Colonic mucosa (tissue), 4 donors: ENCODE data around the gene CABP7. TPM values are rescaled to one million over a fixed set of nuclear protein-coding genes. Genes with fewer than 3 reads are reported as not detected.

Experiments used
- DNase-seq: peaks from one replicate; pipeline ENCODE4 v3.0.0-alpha.2; 2020
- H3K27ac ChIP-seq: fragments of 200-600 bp; one replicate; pipeline ENCODE4 v1.8.0; 2021
- H3K27me3 ChIP-seq: fragments of 200-600 bp; one replicate; pipeline ENCODE4 v1.8.0; 2021
- H3K36me3 ChIP-seq: fragments of 200-600 bp; one replicate; pipeline ENCODE4 v1.8.0; 2021
- H3K4me1 ChIP-seq: fragments of 200-600 bp; one replicate; pipeline ENCODE4 v1.8.0; 2021; ENCODE audit warnings: mild to moderate bottlenecking
- H3K4me3 ChIP-seq: fragments of 200-600 bp; one replicate; pipeline ENCODE4 v1.8.0; 2021
- H3K9ac ChIP-seq, 2 donors: one replicate each; pipeline ENCODE4 v1.7.0; 2013; ENCODE audit warnings: control low read depth in 2 of 2, low read depth in 2 of 2, low read length in 2 of 2
- H3K9me3 ChIP-seq: fragments of 200-600 bp; one replicate; pipeline ENCODE4 v1.8.0; 2021
- CTCF ChIP-seq: fragments of 200-600 bp; IDR thresholded peaks from one replicate; pipeline ENCODE4 v1.8.0; 2022; ENCODE audit warnings: antibody characterized with exemption, mild to moderate bottlenecking
- intact Hi-C: fragments of 100-400 bp; cut with DNase I; formaldehyde crosslinking; loops from one replicate; pipeline ENCODE4 v1.14.1; 2022
- total RNA-seq, 2 donors: library from RNA; stranded (reverse); fragmentation: NEBNext Ultra II Directional in 1 of 2; extraction: Animal tissue kit (Norgen Biotek cat#: 25700) in 1 of 2; gene quantifications; one replicate each; pipeline ENCODE4 v1.2.1, GENCODE V29; 2021
- donor health status: healthy.
- donor health status: DM: no; HTN: no; CAD: no.
- donor health status: DM: no; HTN: no; CAD: no.

CABP7 gene
- total RNA-seq, 2 donors from 2014 or later: 0.50 TPM; not detected in 1

- Histone ChIP-seq H3K4me1 (no peaks in the 10 kb centered on the region), H3K27ac (no peak overlapping the region), H3K27me3 (no peaks in the 10 kb centered on the region), H3K9me3 (no peaks in the 10 kb centered on the region), H3K4me3 (no peak overlapping the region), H3K36me3 (no peaks in the 10 kb centered on the region), H3K9ac (no peak overlapping the region)
- TF ChIP-seq CTCF: no peak
- no peak for DNase-seq
- intact Hi-C loops: no loop called here
Measured at GRCh38 chr22:29712119-29712518, 7.7 kb upstream of the CABP7 start.

GRCh38 chr22:29713156-29713727 is 6.6 kb upstream of the CABP7 start:
- H3K27me3 ChIP-seq: peaks cover 3% of the 10 kb centered on the region
- no peak for TF ChIP-seq CTCF
- no peak overlapping the region for H3K4me3 ChIP-seq
- H3K27ac ChIP-seq: no peak overlapping the region
- H3K9me3 ChIP-seq: no peaks in the 10 kb centered on the region
- H3K36me3 ChIP-seq: no peaks in the 10 kb centered on the region
- DNase-seq: no peak
- H3K4me1 ChIP-seq: no peaks in the 10 kb centered on the region
- H3K9ac ChIP-seq: no peak overlapping the region
- intact Hi-C loops: no loop called here

GRCh38 chr22:29715240-29715639 is 4.6 kb upstream of the CABP7 start:
- no peaks in the 10 kb centered on the region for H3K9me3 ChIP-seq
- H3K36me3 ChIP-seq: no peaks in the 10 kb centered on the region
- no peak overlapping the region for H3K27ac ChIP-seq
- TF ChIP-seq CTCF: no peak
- DNase-seq: no peak
- H3K27me3 ChIP-seq: peaks cover 16% of the 10 kb centered on the region
- intact Hi-C loops: no loop called here
- H3K4me3 ChIP-seq: no peak overlapping the region
- no peaks in the 10 kb centered on the region for H3K4me1 ChIP-seq
- no peak overlapping the region for H3K9ac ChIP-seq

GRCh38 chr22:29715705-29716104 is 4.1 kb upstream of the CABP7 start:
- H3K36me3 ChIP-seq: no peaks in the 10 kb centered on the region
- H3K27me3 ChIP-seq: peaks cover 20% of the 10 kb centered on the region
- no peak overlapping the region for H3K4me3 ChIP-seq
- no peak for TF ChIP-seq CTCF
- H3K9me3 ChIP-seq: no peaks in the 10 kb centered on the region
- no peak overlapping the region for H3K9ac ChIP-seq
- no peaks in the 10 kb centered on the region for H3K4me1 ChIP-seq
- intact Hi-C loops: no loop called here
- no peak for DNase-seq
- H3K27ac ChIP-seq: no peak overlapping the region

- Histone ChIP-seq H3K9me3 (no peaks in the 10 kb centered on the region), H3K36me3 (no peaks in the 10 kb centered on the region), H3K9ac (no peak overlapping the region), H3K27ac (no peak overlapping the region), H3K4me3 (no peak overlapping the region), H3K4me1 (no peaks in the 10 kb centered on the region), H3K27me3 (peaks cover 28% of the 10 kb centered on the region)
- DNase-seq: peak; percentile 41
- TF ChIP-seq CTCF: no peak
- intact Hi-C loops: no loop called here
Measured at GRCh38 chr22:29716814-29717545, 2.8 kb upstream of the CABP7 start.
